Measurements from ENCODE around the gene IGHMBP2.

DNA sequence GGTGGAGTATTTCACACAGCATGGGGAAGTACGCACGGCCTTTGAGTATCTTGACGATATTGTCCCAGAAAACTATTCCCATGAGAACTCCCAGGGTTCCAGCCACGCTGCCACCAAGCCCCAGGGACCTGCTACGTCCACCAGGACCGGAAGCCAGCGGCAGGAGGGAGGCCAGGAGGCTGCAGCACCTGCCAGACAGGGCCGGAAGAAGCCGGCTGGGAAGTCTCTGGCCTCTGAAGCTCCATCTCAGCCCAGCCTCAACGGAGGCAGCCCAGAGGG lies 32.6 kb downstream of the IGHMBP2 start:
- no peak for TF ChIP-seq EZH2 (IDR thresholded peaks at IDR 0.05; ENCODE audit: borderline replicate concordance)
- TF ChIP-seq, protein P1, sequence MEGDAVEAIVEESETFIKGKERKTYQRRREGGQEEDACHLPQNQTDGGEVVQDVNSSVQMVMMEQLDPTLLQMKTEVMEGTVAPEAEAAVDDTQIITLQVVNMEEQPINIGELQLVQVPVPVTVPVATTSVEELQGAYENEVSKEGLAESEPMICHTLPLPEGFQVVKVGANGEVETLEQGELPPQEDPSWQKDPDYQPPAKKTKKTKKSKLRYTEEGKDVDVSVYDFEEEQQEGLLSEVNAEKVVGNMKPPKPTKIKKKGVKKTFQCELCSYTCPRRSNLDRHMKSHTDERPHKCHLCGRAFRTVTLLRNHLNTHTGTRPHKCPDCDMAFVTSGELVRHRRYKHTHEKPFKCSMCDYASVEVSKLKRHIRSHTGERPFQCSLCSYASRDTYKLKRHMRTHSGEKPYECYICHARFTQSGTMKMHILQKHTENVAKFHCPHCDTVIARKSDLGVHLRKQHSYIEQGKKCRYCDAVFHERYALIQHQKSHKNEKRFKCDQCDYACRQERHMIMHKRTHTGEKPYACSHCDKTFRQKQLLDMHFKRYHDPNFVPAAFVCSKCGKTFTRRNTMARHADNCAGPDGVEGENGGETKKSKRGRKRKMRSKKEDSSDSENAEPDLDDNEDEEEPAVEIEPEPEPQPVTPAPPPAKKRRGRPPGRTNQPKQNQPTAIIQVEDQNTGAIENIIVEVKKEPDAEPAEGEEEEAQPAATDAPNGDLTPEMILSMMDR (IDR thresholded peaks at IDR 0.05; ENCODE audit: poor library complexity), result no peak
- TF ChIP-seq EZH2phosphoT487 (IDR thresholded peaks at IDR 0.05; ENCODE audit: low read depth, severe bottlenecking, unreplicated experiment), result no peak
